Measurements from ENCODE around the gene GPS2.
A peak's percentile ranks its signal among the peaks of the same experiment; 100 is the strongest.

- TF ChIP-seq PRDM15 (CRISPR knock-in tag; IDR thresholded peaks at IDR 0.05) (no peak), POLR2AphosphoS5 (IDR thresholded peaks at IDR 0.05; ENCODE audit: low read length) (no peak), GABPA (IDR thresholded peaks at IDR 0.05; ENCODE audit: low read depth) (no peak), CTCF (IDR thresholded peaks at IDR 0.05 in 2 of 3, conservative IDR thresholded peaks at IDR 0.05 in 1 of 3; ENCODE audit: control insufficient read depth in 2 of 3, extremely low read depth in 1 of 3, insufficient read depth in 1 of 3, low read depth in 3 of 3, low read length in 3 of 3) (peak; percentile 84 to 93 (median 86); a peak in 5 of 6 replicates), USF1 (IDR thresholded peaks at IDR 0.05; ENCODE audit: borderline replicate concordance, extremely low read length, insufficient read depth, low read depth, low read length) (peak; percentile 34), TAF1 (IDR thresholded peaks at IDR 0.05; ENCODE audit: borderline replicate concordance, low read depth, low read length) (no peak), EP300 (IDR thresholded peaks at IDR 0.05; ENCODE audit: borderline replicate concordance in 1 of 2, control insufficient read depth in 1 of 2, low read depth in 2 of 2, low read length in 2 of 2) (no peak)
These were observed 18.8 kb downstream of the GPS2 start for GRCh38 chr17:7296189-7296861.

All from GM12878 (cell line).